Measurements from ENCODE around the gene SCAMP5.

The SCAMP5 gene

GRCh38 chr15:75051191-75051608, 55.8 kb downstream of the SCAMP5 start:
- DNase-seq = no peak

DNA sequence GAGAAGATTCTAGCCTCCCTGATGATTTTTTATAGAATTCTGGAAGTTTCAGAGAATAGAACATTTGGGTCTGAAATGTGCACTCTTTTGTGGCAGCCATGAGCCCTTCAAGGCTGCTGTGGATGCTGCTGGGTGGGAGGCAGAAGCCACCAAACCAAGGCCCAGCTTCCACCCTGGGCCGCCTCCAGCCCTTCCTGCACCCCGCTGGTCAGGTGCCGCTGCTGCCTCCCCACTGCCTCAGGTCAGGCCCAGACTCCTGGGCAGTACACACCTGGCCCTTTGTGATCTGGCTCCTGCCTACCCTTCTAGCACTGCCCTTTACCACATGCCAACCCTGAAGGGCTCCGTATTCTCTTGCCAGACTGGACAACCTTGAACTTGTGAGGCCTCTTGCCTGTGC, 56.3 kb downstream of the SCAMP5 start:
- DNase-seq = no peak

- no peak for DNase-seq
These were observed 57.8 kb downstream of the SCAMP5 start for GRCh38 chr15:75052972-75053747.

DNA sequence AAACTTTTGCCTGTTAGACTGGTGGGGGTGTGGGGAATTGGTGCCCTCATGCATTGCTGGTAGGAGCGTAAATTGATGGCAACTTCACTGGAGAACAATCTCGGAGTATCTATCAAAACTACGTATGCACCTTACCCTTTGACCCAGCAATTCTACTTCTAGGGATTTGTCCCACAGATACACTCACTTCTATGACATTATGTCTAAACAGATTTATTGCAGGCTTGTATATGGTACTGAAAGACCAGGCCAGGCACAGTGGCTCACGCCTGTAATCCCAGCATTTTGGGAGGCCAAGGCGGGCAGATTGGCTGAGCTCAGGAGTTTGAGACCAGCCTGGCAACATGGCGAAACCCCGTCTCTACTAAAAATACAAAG, 58.4 kb downstream of the SCAMP5 start:
- DNase-seq = no peak

GRCh38 chr15:75054172-75054897, 59.0 kb downstream of the SCAMP5 start:
- no peak for DNase-seq

DNA sequence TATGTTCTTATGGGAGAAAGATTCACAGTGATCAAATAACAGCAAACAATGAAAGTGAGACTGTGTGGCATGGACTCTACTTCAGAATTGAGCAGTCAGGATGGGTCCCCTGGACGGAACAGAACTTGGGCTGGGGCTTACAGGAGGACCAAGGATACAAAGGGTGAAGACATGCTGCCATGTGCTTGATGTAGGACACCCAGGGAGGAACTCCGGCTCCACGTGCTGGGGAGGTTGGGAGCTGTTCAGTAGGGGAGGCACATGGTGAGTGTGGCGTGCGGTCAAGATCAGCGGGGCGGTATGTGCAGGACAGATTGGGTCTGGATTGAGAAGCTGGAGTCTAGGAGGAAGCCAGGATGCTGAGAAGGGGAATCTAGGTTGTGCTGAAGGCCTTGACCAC, 60.7 kb downstream of the SCAMP5 start:
- DNase-seq = no peak

GRCh38 chr15:75058127-75058905, 63.0 kb downstream of the SCAMP5 start:
- DNase-seq = no peak

DNA sequence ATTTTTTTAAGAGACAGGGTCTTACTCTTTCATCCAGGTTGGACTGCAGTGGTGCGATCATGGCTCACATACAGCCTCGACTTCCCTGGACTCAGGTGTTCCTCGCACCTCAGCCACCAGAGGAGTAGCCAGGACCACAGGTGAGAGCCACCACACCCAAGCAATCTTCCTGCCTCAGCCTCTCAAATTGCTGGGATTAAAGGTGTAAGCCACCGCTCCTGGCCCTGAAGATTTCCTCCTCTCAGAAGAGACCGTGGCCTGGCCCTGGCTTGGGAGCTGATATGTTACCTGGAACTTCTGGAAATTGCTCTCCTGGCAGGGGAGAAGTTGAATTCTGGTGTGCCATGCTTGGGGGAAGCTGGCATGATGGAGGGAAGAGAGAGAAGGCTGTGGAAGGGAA, 64.2 kb downstream of the SCAMP5 start:
- no peak for DNase-seq

DNA sequence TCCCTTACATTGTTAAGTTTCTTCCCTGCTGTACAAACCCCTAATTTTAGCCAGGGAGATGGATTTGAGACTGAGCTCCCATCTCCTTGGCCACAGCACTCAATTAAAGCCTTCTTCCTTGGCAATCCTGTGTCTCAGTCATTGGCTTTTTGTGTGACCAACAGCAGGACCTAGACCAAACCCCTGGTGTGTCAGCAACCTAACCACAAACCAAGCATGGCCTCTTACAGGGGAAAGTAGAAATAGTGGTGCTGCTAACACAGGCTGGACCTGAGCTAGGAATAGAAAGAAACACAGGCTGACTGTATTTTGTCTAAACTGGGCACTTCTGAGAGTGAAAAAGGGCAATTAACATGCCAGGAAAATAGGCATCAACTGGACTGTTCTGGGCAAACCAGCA, 65.9 kb downstream of the SCAMP5 start:
- DNase-seq = no peak

DNA sequence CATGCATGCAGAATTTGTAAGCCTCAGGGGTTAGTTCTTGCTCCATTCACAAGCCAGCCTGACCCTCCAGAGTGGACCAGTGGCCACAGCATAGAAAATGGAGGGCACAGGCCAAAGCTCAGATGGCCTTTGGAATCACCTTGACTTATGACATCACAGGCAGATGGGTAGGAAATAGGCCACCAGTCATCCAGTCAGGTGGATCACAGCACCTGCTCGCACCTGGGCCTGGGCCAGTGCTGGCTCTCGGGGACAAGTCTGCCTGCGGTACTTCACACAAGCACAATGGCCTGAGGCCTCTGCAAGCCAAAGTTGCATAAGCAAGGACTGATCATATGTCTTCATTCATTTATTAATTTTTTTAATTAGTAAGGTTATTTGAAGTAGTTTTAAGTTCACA, 67.3 kb downstream of the SCAMP5 start:
- DNase-seq = no peak

DNA sequence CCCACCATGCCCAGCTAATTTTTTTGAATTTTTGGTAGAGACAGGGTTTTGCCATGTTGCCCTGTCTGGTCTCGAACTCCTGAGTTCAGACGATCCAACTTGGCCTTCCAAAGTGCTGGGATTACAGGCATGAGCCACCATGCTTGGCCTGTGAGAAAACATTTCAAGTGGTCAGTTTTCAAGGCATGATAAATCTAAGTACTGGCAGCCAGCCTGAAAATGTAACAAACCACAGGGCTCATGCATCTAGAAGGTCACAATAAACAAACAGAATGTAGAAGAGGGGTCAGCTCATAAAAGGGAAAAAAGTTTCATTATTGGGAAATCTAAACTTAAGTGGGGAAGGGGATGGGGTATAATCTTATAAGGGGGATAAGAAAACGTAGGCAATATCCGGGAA, 68.0 kb downstream of the SCAMP5 start:
- no peak for DNase-seq

DNA sequence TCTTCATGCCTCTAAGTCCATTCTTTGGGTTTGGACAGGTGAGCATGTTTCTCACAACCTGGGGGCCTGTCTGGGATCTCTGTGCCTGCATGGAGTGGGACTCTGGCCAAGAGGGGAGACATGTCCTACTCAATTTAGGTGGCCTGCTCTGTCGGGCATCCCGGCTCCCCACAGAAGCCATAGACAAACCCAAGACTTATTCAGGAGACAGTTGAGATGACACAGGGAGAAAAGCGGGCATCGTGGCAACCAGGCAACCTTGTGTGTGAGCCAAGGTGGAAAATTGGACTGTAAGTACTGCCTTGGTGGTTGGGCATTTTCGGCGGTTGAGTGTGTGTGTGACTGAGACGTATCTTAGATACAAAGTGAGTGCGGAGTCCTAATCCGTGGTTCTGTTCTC, 68.5 kb downstream of the SCAMP5 start:
- no peak for DNase-seq

DNA sequence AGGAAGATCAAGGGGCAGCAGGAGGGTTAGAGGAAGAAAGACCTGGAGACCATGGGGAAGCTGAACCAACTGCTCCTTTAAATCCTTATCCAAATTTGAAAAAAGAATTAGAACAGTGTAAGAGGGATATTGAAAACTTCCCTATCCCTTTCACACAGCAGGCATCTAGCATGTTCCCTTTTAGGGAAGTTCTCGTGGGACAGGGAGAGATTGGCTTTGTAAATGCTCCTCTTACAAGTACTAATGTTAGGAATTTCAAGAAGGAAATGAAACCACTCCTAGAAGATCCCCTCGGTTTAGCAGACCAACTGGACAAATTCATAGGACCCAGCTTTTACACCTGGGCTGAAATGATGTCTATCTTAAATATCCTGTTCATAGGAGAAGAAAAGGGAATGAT, 69.5 kb downstream of the SCAMP5 start:
- no peak for DNase-seq

DNA sequence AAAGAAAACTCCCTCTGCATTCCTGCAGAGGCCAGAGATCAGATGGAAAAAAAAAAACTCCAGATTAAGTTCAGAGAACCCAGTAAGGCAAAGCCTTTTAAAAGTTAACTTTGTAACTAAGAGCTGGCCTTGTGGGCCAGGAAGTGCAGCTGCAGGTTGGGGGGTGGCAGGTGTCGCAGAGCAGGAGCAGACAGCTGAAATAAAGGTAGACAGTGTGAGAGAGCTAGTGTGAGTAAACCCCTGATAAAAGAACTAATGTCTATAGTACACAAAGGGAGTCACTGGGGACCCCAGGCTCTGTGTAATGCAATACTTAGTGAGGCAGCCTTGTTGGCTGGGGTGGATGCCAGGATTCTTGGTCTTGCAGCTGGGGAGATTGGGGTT, 70.1 kb downstream of the SCAMP5 start:
- no peak for DNase-seq

DNA sequence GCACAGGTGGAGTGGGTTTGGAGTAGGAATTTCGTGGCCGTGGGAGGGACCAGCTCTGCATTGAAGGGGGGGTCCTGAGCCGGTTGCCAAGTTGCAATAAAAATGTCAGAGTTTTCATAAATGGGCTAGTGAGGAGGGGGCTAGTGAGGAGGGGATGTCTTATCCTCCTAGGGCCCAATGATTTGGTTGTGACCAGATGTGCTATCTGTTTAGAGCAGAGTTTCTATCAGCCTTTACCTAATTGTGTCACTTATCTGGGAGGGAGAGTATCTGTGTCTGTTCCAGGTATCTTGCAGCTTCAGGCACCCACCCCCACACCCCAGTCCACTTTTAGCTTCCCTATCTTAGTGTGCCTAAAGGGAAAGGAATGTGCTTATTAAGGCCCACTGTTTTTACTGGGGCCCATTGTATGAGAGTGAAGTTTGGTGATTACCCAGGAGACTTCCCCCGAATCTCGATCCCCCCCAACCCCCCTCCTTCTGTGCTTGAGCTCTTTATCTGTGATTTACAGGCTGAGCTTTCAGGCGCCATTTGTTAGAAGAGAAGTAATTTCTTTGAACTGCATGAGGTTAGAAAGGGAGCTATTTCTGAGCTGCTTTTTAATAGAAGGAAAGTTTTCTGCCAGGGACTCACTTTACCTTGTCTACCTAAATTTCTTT, 70.6 kb downstream of the SCAMP5 start:
- no peak for DNase-seq

DNA sequence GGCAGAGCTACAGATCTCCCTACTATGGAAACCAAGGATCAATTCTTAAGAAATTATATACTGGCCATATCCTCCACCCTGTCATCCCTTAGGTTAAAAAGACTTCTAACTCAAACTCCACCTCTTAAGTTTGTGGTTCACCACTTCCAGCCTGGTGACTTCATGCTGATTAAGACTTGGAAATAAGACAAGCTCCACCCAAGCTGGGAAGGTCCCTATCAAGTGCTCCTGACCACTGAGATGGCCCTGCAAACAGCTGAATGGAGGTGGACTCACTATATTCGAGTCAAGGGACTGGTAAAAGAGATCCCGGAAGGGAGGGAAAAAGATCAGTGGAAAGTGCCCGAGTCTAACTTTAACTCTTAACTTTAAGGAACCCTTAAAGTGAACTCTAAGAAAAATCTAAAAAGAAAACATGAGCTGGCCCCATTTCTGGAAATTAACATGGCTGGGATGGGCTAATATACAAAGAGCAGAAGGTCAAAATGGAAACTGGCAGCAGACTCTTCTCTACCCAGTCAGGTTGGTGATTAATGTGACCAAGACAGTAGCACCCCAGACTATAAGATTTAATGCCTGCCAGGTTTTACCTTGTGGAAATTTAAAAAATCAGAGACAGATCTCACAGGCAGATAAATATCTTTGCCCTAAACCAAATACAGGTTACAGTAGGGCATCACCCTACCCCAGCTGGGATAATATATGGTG, 71.9 kb downstream of the SCAMP5 start:
- DNase-seq = no peak

DNA sequence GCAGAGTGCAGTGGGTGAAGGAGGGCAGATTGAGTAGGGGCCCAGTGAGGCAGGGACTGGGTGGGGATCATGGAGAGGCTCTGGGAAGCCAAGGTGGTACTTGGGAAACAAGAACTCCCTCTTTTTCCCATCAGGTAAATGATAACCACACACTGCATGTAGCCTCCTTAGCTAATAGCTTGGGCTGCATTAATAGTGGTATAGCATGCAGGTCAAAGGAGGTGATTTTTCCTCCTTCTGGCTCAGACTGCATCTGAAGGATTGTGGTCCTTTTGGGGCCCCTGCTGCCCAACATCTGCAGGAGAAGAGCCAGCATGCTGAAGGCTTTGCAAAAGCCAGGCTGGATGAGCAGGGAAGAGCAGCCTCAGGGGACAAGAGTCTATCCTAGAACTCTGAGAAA, 73.4 kb downstream of the SCAMP5 start:
- DNase-seq = no peak

- no peak for DNase-seq
These were observed 74.0 kb downstream of the SCAMP5 start for GRCh38 chr15:75069301-75069925.

DNA sequence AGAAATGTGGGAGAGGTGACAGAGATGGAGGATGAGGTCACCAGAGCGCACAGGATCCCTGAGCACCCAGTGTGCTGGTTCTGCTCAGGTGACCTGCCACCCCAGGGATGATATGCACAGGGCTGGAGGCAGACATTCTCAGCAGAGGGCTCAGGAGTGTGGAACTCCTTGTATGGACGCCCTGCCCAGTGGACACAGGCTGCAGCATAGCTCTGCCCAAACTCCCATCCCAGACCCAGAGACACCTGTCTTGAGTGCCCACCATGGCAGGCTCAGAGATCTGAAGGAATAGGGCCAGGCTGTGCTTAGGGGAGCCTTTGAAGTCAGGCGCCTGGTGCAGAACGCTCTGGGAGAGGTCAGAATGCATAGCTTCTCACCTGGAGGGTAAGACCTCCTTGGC, 75.3 kb downstream of the SCAMP5 start:
- no peak for DNase-seq
